ENCODE results near the gene PRKCE. TPM values are rescaled to one million over a fixed set of nuclear protein-coding genes. Genes with fewer than 3 reads are reported as not detected.
"Not testable (repeated sequence)": the region's sequence is repeated elsewhere in the genome, so short reads cannot be mapped to it uniquely, and the experiment has no call there.

PRKCE gene
- total RNA-seq, 1 donor from 2014 or later = 34.1 TPM

DNA sequence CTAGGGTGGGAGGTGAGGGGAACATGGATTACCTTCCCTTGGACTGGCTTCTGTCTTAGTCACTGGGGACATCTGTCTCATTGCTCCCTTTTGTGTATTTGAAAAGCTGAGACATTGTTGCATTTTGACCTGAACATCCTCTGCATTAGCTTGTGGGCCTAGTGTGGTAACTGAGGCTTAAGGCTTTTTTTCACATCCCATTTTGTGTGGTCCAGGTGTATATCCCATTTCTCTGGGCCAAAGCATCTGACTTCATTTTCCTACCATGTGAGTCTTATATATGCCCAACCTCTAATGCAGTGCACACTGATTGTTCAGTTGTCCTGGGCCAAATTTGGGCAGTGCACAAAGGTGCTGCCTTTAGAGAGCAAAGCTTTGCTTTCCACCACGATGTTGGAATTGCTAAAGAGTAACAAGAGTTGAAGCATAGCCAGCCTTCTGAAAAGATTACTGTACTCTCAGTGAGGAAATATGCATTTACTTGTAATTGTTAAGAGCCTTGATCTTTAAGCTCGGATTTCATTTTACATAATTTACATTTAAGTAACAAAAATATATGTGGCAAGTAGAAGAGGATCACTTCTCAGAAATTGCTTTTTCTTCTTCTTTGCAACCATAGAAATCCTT is 13.3 kb downstream of the PRKCE start:
- no peak for DNase-seq (ENCODE audit: low spot score)

- no peak for DNase-seq (ENCODE audit: low spot score)
These were observed 17.0 kb downstream of the PRKCE start for GRCh38 chr2:45668509-45668908.

DNA sequence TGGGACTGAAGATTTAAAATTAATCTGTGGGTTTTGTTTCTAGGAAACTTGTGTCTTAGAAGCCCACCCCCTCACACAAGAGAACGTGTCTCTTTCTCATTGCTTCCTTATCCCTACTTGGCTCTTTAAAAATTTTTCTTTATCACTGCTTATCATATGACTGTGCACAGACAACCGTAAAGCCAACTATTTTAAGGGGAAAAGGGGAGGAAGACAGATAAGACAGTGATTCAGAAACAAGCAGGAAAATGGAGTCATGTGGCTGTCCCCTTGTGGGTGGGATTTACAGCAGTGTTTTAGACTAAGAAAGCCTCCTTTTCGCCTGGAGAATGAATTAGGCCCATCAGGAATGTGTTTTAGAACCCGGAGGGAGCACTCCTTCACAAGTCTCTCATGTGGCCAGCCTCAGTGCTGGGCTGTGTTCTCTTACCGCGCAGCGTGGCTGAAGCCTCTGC is 17.6 kb downstream of the PRKCE start:
- no peak for DNase-seq (ENCODE audit: low spot score)

DNA sequence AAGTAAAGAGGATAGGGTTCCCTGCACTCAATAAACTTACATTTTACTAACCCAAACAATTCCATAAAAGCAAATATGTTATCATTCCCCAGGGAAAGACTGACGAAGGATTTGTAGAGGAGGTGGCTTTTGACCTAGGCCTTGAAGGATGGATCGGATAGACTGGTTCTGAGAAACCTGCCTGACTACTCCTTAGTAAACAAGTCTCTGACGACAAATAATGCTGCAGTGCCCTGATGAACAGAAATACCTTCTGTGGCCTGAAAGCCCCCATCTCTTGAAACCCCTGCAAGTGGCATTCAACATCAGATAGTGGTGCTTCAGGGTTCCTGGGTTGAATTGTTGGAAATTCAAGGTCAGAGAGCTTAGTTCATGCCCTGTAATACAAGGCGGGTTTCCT is 19.2 kb downstream of the PRKCE start:
- no peak for DNase-seq (ENCODE audit: low spot score)

DNA sequence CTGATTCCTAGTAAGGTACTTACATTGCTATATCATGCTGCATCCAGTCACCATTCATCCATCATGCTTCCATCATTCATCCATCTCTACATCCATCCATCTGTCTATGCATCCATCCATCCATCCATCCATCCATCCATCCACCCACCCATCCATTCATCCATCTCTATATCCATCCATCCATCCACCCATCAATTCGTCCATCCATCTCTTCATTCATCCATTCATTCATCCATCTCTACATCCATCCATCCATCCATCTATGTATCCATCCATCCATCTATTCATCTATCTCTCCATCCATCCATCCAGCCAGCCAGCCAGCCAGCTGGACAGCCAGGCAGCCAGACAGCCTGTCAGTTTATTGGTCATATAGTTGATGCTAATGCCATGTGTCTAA is 20.7 kb downstream of the PRKCE start:
- DNase-seq (ENCODE audit: low spot score) = no peak

- DNase-seq (ENCODE audit: low spot score) = no peak
These were observed 22.8 kb downstream of the PRKCE start for GRCh38 chr2:45674035-45674816.

DNA sequence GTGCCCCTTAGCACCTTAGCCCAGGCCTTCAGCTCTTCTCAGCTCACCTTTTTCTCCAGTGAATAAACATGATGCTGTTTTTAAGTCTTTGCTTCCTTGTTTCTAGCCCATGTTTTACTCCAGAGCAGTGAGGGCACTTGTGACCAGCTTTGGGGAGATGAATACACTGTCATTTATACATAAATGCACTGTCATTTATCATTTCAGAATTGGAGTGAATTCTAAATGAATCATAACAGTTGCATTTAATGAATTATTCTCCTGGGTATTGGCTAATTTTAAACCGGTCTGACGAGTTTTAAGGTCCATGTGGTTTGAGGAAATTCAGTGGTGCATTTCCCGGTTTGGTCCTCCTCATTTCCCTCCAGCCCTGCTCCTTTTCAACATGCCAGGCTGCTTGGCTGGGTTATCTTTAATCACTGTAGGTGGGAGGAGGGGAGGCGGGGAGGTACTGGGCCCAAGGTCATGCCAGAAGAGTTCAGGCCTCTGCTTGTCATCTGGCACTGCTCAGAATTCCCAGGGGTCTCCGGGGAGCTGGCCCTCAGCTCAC is 23.9 kb downstream of the PRKCE start:
- no peak for DNase-seq (ENCODE audit: low spot score)

DNA sequence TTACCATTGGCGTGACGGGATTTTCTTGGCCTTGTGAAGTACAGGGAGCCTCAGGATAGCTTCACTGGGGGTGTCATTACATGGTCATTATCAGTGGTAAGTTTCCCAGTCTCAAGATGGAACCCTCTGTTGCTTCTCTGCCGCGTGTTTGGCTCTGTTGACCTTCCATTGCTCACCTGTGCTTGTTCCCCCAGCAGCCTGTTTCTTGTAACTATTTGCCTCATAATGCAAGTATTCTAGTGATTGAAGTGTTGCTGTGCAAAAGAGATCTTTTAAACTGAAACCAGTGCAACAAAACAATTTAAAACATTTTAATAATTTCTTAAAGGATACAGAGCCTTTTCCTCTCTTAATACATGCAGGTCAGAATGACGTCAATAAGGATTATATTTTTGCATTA is 24.6 kb downstream of the PRKCE start:
- DNase-seq (ENCODE audit: low spot score) = no peak

DNA sequence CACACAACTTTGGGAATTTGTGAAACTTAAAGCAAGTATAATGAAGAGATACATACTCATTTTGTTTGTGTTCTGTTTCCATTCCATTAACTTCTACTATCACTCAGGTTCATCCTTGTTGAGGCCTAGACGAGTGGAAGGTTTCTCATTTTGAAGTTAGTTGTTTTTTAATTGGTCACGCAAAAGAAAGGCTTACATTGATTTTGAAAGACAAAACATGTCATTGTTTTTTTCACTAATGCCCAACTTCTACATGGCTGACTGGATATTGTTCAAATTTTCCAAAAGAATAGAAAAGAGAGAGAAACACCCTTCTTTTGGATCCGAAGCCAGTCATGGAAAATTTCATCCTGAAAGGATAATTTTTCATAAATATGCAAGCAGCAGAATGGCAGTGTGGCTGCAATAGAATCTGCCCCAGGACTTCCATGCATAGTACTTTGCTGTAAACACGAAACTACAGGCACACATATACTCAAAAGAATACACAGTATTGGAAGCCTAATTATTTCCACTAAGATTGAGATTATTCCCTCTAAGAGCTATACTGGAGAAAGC is 27.4 kb downstream of the PRKCE start:
- no peak for DNase-seq (ENCODE audit: low spot score)

GRCh38 chr2:45680351-45680967 is 29.0 kb downstream of the PRKCE start:
- no peak for DNase-seq (ENCODE audit: low spot score)

GRCh38 chr2:45681675-45682074 is 30.2 kb downstream of the PRKCE start:
- no peak for DNase-seq (ENCODE audit: low spot score)

GRCh38 chr2:45683292-45683691 is 31.8 kb downstream of the PRKCE start:
- no peak for DNase-seq (ENCODE audit: low spot score)

DNA sequence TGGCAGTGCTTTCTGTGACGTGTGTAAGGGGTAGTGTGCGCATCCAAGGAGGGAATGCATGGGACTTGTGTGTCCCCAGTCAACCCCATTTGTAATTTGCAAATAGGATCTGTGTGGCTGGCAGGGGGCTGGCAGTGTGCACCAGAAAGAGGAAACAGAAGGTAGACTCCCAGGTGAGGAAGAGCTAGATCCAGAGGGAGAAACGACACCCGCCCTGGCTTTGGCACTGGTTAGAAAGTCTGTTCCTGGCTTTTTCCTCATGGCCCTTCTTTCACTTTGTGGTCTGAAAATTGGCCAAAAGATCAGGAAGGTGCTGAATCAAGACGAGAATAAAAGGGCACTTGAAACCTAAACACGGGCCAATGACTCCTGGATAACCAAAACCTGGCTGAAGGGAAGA is 33.3 kb downstream of the PRKCE start:
- no peak for DNase-seq (ENCODE audit: low spot score)

GRCh38 chr2:45685260-45685659 is 33.8 kb downstream of the PRKCE start:
- DNase-seq (ENCODE audit: low spot score) = no peak

DNA sequence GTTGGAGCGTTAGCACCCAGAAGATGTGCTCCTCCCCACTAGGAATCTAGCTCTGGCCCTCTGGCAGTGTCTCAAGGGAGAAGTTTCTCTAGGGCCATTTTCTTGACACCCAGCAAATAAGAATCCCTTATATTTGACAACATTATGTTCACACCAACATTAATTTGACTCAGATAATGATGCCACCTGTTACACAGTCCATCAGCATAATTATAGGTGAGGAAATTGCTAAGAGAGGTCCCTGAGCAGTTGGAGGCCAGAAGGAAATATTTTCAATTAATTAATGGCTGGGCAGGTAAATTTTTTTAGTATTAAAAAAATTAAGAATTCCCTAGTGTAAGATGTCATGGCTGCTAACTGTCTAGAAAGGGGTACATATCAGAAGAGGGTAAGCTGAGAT is 36.5 kb downstream of the PRKCE start:
- no peak for DNase-seq (ENCODE audit: low spot score)

- no peak for DNase-seq (ENCODE audit: low spot score)
These were observed 37.2 kb downstream of the PRKCE start for GRCh38 chr2:45688479-45689298.

DNA sequence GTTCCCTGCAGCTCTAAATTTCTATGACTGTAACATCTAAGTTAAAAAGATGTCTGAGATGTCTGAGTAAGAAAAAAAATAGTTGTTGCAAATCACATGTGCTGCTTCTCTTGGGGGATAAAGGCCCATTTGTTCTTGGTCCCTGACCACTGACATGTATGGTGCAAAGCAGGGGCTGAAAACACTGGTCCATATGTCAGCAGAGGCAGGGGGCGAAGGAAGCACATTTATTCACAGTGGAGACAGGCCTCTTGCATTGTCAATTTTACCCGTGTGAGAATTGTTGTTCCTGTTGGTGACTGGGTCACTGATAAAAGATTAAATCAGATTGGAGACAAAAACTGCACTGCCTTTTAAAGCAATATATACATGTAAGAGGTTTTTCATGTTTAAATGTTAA is 38.8 kb downstream of the PRKCE start:
- DNase-seq (ENCODE audit: low spot score) = no peak

DNA sequence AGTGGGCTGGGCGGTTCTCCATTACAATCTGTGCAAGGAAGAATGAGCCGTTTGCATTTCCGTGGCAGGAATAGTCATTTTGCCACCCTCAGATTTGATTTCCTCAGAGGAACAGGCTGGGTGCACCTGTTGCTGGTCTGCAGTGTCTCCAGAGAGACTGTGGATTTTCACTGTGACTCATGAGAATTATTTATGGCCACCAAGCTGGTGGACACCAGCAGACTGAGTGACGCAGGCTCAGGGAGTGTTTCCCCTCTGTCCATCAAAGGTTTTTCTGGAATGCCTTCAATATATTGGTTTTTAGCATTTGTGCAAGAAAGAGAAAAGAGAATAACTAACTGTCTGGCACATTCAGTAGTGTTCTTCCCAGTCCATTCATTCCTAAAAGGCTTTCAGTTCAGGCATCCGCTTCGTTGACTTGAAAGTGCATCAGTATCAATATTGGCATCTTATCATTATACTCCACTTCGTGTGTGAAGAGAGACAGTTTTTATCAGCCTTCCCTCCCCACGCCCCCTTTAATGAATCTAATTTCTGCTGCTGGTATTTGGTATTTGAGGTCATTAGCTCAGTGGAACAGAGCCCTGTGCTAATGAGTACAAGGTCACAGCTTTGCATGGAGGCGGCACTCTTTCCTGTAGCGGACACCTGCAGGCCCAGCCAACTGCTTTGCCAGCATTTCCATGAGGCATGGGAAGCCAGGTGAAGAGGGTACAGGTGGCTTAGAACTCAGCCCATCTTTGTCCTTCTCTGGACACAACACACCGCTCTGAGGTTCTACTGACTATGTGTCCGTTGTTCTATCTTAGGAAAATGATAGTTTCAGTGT is 39.9 kb downstream of the PRKCE start:
- no peak for DNase-seq (ENCODE audit: low spot score)

DNA sequence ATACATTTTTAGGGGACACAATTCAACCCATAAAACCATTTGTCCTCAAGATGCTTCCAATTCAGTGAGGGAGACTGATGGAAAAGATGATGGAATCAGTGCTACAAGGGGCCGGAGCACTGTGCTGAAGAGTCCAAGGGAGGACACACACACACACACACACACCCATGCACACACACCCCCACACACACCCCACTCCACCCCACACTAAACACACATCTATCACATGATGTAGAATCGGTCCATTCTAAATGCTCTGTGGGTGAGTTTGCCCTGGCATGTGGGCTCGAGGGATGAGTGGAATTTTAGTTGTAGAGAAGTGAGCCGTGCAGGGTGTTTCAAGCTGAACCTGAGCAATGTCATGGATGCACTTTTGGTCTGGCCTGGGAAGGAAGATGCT is 41.1 kb downstream of the PRKCE start:
- no peak for DNase-seq (ENCODE audit: low spot score)

DNA sequence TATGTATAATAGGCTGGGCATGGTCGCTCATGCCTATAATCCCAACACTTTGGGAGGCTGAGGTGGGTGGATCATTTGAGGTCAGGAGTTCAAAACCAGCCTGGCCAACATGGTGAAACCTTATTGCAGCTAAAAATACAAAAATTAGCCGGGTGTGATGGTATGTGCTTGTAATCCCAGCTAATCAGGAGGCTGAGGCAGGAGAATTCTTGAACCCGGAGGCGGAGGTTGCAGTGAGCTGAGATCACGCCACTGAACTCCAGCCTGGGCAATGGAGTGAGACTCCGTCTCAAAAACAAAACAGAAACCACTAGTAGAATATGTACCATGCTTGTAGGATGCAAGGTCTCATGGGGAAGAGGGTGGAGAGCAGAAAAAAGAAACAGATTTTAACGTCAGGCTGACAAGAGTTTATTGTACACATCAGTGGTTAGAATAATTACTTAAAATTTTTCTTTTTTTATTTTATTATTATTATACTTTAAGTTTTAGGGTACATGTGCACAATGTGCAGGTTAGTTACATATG is 44.1 kb downstream of the PRKCE start:
- DNase-seq (ENCODE audit: low spot score) = not testable (repeated sequence)

All from mesenteric fat pad (tissue), 1 donor.